ENCODE results near the gene DUSP7. TPM values are rescaled to one million over a fixed set of nuclear protein-coding genes. Genes with fewer than 3 reads are reported as not detected.
"Not testable (repeated sequence)": the region's sequence is repeated elsewhere in the genome, so short reads cannot be mapped to it uniquely, and the experiment has no call there.

DUSP7 gene
- total RNA-seq, 1 experiment from 2014 or later, result 14.0 TPM

DNA sequence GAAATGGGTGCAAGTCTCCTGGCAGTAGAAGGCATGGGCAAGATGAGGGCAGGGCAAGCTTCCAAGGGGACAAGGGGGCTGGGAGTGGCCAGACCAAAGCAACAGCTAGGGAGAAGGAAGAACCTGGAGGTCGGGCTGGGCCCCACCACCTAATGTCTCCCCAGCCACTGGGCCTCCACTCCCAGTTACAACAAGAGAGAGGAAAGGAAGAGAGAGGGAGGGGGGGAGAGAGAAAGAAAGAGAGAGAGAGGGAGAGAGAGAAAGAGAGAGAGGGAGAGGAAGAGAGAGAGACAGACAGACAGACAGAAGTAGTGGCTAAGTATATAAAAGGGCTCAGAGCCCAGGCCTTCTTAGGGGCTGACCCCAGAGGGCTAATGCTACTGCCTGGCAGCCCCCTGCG is 6.9 kb downstream of the DUSP7 start:
- DNase-seq (ENCODE audit: low read depth), result no peak

DNA sequence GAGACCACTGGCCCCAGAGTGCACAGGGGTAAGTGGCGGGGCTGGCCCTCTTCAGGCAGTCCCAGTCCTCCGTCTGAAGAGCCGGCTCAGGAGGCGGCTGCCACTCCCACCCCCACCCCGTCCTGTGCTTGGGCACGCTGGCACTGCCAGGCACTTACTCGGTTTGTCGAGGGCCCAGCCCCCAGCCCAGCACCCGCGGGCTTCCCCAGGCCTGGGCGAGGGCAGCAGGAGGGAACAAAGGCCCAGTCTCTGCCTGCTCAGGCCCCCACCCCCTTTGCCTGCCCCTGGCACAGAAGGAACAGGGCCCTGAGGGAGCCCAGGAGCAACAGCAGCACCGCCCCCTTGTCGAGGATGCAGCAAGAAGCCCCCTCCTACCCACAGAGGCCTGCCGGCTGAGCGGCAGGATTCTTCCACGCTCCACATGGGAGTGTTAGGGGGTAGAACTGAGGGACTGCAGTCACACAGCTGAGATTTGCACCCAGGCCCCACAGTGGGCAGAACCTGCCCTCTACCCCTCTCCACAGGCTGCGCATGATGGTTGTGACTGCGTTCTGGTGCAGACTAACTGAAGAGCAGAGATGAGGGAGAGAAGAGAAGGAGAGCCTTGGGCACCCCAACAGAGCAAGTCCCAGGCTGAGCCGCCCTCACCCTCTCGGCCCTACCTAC is 8.9 kb downstream of the DUSP7 start:
- peak; percentile 69 for DNase-seq (ENCODE audit: low read depth)

DNA sequence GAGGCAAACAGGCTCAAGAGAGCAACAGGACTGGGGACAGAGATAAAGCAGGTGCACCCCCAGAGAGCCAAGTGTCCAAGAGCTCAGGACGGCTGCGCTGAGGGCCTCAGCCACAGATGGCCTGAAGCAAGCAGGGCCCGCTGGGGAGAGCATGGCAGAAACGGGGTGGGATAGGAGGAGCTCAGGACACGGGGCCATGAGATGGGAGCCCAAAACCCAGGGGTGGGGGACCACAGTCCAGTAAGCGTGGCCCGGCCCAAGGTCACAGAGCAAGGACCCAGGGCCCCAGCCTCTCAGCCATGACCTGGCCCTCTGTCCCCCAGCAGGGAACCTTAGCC is 9.5 kb downstream of the DUSP7 start:
- DNase-seq (ENCODE audit: low read depth), result no peak

DNA sequence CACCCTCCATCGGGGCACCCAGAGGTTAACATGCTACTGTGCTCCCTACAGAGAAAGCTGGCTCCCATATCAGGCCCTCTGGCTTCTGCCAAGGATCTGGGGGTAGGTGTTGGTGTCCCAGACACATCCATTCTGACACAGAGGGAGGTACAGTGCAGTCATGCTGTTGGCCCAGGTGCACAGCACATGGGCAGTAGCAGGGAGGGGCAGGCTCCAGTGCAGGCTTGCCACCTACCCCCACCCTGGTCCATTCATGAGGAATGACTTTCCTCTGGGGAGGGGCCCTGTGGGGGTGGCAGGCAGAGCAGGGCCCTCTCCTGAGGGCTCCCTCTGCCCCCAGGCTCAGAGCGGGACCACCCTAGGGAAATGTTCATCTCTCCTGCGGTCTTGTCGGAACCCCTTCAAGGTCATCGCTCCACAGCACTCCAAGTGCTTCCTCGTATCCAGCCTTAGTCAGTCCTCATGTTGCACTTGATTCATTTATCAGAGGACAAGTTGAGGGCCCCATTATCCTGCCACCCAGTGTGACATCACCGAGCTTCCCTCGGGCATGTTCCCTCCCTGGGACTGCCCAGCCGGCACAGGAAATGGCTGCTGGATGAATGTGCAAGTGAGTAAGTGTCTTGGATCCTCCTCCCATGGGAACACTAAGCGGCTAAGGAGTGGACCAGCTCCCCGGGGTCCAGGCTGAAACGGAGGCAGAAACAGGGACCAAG is 10.0 kb downstream of the DUSP7 start:
- DNase-seq (ENCODE audit: low read depth), result peak; percentile 97

DNA sequence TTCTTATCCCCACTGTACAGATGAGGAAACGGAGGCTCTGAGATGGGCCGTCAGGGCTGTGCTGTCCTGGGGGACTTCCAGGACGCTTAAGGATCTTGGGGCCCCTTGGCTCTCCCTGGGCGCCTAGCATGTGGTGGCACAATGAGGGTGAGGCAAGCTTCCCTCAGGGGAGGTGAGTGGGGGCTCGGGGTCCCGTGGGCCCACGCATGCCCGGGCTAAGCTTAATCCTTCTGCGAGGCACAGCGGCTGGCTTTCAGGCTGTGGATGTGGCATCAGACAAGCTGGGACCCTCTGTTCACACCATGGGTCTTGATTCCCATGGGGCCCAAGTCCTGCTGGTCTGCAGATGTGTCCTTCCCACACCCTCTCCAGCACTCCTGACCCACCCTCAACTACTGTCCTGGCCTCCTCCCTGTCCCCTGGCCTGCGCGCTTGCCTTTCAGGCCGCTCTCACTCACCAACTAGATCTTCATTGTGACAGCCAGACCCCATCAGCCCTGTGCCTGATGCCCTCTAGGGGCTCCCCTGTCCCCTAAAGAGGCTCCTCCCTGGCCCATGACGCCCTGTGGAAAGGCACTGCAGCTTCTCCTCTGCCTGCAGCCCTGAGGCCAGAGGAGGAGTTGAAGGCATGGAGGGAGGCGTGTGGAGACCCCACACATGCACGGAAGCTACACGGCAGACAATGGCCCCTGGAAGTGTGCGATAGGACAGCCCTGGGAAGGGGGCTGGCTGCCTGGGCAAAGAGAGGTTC is 11.3 kb downstream of the DUSP7 start:
- DNase-seq (ENCODE audit: low read depth), result no peak

DNA sequence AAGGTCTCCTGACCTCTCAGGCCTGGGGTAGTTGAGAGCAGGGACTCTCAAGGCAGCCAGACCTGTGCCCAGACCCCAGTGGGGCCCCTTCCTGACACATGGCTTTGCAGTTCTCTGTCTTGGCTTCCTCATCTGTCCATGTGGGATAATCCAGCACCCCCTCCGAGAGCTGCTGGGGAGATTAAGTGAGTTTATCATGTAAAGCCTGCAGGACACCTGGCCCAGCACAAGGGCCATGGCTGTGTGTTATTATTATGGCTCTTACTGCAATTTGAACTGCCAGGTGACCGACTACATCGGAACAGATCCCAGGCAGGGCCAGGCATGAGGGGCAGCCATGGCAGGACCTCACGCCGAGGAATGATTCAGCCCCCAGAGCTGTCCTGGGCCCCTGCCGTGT is 12.6 kb downstream of the DUSP7 start:
- no peak for DNase-seq (ENCODE audit: low read depth)

DNA sequence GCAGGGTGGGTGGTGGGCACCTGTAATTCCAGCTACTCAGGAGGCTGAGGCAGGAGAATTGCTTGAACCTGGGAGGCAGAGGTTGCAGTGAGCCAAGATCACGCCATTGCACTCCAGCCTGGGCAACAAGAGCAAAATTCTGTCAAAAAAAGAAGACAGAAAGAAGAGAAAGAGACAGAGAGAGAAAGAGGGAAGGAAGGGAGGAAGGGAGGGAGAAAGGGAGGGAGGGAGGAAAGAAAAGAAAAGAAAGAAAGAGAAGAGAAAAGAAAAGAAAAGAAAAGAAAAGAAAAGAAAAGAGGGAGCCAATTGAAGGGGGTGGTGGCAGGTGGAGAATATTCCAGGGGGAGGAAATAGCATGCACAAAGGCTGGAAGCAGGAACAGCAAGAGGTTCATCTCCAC is 13.3 kb downstream of the DUSP7 start:
- DNase-seq (ENCODE audit: low read depth), result not testable (repeated sequence)

DNA sequence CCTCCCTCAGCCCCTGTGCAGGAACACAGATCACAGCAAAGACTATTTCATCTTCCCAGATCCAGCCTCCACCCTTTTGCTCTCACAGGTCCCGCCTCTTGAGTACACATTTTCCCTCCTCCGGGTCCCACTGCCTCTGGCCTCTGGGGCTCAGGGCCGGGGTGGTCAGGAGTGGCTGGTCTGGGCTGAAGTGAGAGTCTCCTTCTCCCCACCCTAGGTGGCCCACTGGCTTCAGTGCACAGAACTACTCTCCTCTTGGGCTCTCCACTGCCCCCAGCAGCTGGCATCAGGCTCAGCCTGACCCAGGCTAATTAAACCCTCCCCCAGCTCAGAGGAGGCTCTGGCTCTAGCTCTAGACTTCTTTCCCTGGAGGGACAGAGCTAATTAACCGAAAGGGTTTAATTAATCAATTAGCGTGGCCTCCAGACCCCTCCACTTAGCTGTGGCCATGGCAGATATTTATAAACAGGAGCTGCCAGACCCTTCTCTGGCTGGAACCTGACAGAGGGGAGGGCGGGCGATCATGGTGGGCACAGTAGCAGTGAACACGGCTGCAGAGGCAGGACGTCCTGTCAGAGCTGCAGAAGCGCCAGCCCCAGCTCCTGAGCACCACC is 15.1 kb downstream of the DUSP7 start:
- no peak for DNase-seq (ENCODE audit: low read depth)

DNA sequence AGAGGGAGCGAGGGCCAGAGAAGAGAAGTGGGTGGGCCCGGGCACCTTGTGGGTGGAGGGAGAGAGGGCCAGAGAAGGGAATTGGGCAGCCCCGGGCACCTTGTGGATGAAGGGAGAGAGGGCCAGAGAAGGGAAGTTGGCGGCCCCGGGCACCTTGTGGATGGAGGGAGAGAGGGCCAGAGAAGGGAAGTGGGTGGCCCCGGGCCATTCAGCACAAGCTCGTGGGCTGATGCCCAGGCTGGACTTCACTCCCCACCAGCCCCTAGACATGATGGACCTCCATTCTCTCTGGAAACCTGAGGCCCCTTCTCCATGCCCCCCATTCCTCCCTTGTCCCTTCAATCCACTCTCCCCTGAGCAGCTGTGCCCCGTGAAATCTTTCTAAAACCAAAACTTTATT is 15.8 kb downstream of the DUSP7 start:
- DNase-seq (ENCODE audit: low read depth), result no peak

DNA sequence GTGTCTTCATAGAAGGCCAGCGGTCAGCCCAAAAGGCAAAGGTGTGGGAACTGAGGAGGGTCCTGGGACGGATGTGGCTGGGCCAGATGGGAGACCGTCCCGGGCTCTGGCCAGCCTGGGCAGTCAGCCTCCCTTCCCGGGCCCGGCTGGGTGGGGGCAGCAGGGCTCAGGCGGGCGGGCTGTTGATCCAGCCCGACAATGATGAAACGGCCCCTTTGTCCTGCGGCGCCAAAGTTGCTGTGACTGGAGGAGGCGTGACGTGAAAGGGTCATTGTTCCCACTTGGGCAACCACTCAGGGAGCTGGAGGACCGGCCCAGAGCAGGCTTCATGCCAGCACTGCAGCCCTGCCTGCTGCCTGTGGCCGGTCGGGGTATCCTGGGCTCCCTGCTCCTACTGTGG is 16.5 kb downstream of the DUSP7 start:
- DNase-seq (ENCODE audit: low read depth), result no peak

DNA sequence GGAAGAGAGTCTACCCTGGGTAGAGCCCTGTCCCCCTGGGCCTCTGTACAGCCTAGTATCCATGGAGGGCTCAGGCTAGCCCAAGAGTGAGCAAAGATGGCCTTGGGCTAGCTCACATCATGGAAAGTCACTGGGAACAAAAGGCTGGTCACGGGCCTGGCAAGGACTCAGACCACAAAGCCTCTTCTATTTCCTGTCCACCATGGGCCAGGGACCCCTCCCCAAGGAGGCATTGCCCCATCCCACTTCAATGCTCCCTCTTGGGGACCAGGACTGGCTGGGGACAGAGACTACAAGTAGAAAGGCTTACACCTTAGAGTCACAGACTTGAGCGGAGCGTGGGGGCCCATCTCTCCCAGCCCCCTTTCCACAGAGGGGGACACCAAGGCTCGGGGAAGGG is 16.9 kb downstream of the DUSP7 start:
- no peak for DNase-seq (ENCODE audit: low read depth)

DNA sequence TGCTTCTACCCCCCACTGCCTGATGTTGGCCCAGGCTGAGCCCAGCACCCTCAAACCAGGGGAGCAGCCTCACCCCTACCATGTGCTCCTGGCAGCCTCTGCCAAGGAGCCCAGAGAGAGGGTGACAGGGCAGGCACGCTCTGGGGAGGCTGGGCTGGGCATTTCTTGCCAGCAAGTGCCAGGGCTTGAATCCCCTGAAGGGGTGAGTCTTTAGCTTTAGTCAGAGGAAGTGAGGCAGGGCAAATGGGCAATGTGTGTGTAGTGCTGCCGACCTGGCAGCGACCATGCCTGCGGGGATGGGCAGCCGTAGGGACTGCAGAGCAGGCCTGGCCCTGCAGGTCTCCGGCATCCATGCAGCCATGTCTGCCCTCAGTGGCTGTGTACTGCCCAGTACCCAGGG is 18.1 kb downstream of the DUSP7 start:
- peak; percentile 73 for DNase-seq (ENCODE audit: low read depth)

DNA sequence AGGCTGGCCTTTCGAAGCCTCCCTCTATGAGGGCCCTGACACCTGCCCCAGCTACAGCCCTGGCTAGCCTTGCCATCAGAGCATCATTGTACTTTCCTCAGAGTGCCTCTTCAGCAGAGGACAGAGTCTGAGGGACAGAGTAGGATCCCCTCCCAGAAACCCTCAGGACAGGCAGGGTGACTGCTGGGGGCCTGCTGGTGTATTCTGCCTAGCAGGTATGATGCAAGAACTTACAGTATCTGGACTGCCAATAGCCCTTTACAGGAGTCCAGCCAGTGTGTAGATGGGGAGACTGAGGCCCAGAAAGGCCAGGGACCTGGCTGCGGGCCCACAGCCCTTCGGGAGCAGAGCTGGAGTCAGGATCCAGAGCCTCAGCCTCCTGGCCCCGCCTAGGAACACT is 19.1 kb downstream of the DUSP7 start:
- no peak for DNase-seq (ENCODE audit: low read depth)

DNA sequence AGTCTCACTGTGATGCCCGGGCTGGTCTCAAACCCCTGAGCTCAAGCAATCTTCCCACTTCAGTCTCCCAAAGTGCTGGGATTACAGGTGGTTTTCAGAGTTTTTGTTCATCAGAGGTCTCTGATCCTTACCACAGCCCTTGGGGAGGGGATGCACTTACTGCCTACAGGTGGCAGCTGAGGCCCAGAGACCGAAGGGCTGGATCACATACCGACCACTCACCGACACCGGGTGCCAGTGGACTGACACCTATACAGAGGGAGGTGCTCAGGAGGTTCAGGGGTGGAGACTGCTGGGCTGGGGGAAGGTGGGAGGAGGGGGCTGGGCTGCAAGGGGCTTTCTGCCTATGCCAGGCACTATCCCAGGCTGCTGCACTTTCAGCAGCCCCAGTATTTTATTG is 19.5 kb downstream of the DUSP7 start:
- no peak for DNase-seq (ENCODE audit: low read depth)

DNA sequence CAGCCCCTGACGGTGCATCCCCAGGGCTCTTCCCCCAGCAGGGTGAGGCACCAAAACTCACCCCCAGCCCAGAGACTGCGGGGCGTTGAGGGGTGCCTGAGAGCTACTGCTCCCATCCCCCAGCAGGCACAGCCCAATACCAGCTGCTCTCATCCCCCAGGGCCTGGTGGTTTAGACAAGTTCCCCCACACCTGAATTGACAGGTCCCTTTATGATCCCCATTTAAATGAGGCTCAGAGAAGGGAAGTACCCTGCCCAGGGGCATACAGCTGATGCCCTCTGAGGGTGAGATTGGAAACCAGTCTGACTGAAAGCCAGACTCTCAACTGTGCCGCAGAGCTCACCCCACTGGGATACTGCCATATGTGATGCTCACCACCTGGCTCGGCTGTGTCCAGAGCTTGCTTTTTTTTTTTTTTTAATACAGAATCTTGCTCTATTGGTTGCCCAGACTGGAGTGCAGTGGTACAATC is 20.1 kb downstream of the DUSP7 start:
- DNase-seq (ENCODE audit: low read depth), result no peak

DNA sequence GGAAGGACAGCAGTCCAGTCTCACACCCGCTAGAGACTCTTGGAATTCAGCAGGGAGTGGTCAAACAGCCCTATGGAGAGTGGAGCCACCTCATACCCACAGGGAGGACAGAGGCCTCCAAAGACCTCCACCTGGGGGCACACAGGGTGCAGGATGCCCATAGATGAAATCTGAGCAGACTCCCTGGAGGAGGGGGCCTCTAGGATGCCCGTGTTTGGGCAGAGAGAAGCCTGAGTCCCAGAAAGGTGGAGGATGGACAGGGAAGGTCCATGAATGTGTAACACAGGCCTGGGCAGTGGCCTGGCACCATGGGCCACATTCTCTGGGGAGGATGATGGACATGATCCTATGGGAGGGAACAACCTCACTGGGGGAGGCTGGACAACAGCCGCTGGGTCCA is 21.7 kb downstream of the DUSP7 start:
- no peak for DNase-seq (ENCODE audit: low read depth)

DNA sequence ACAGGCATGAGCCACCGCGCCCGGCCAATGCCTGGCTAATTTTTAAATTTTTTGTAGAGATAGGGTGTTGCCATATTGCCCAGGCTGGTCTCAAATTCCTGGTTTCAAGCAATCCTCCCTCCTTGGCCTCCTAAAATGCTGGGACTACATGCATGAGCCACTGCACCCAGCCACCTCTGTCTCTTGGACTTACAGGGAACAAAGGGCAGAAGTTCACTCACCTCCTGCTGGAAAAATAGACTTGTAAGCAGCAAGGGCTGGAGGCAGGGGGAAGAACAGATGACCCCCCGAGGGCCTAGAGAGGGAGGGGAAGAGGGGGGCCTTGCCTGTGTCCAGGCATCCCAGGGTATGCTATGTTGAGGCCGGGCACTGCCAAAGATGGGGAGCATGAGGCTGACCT is 22.2 kb downstream of the DUSP7 start:
- no peak for DNase-seq (ENCODE audit: low read depth)

DNA sequence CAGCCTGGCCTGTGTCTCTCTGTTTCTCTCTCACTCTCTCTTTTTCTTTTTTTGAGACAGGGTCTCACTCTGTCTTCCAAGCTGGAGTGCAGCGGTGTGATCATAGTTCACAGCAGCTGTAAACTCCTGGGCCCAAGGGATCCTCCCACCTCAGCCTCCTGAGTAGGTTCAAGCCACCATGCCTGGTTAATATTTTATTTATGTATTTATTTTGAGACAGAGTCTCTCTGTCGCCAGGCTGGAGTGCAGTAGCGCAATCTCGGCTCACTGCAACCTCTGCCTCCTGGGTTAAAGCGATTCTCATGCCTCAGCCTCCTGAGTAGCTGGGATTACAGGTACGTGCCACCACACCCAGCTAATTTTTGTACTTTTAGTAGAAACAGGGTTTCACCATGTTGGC is 22.6 kb downstream of the DUSP7 start:
- DNase-seq (ENCODE audit: low read depth), result not testable (repeated sequence)

DNA sequence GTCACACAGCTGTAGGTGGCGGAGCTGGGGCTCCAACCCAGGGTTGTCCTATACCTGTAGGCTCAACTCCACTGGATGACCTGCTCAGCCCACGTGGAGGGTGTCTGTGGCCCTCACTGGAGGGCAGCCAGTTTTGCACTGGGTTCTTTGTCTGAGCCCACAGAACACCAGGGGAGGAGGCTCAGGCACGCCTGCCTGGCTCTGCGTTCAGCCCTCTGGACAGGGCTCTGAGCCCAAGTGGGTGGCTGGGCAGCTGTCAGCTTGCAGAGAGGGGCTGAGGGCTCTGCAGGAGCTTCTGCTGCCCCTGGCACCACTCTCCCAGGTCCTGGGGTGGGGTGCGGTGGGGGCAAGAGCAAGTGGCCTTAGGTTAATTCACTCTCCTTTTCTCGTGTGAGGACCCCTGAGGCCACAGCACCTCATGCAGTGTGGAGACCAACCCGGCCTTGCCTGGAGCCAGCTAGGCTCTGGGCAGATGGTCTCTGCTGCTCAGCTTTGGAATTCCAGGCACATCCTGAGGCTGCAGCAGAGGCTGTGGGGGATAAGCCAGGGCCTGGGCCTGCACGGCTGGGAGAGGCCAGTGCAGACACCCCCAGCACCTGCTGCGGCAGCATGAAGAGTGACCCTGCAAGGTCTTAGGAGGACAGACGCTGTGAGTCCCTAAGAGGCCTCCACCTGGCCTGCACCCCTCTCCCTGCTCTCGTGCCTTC is 23.5 kb downstream of the DUSP7 start:
- no peak for DNase-seq (ENCODE audit: low read depth)

DNA sequence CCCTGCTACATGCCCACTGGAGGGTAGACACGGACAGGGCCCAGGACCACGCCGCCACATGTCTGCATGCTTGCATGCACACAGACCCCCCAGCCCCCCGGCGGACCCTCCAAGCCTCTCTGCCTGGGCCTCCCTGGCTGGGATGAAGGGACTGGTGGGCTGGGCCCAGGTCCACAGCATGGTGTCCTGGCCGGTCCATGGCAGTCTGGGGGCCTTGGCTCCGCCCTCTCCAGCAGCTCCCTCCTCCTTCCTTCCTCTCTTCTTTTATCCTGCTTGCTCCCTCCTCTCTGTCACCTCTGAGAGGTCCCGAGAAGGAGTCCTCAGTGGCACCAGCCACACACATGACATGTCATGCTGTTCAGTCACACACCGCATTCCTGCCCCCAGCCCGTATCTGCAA is 24.5 kb downstream of the DUSP7 start:
- DNase-seq (ENCODE audit: low read depth), result no peak

DNA sequence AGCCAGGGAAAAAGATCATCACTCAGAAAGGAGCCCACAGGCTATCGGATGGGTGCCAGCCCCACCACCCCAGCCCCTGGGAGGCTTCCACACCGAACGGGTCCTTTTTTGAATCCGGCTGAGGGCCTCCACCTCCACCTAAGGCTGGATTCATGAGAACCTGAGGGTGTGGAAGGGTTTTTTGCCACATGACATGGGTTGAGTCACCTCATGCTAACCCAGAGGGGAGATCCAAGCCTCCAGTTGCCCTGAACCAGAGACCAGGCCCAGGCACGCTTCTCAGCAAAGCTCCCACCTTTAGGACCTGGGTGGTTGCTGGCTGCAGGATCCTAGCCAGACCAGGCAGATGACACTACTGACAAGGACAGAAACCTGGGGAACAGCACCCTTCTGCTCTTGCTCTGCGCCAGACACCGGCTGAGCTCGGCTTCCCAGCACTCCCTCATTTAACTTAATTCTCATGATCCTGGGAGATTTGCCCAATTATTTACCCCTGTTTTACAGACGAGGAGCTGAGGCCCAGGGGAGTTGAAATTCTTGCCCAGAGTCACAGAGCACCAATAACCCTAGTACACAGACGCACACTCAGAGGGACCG is 25.6 kb downstream of the DUSP7 start:
- DNase-seq (ENCODE audit: low read depth), result no peak

DNA sequence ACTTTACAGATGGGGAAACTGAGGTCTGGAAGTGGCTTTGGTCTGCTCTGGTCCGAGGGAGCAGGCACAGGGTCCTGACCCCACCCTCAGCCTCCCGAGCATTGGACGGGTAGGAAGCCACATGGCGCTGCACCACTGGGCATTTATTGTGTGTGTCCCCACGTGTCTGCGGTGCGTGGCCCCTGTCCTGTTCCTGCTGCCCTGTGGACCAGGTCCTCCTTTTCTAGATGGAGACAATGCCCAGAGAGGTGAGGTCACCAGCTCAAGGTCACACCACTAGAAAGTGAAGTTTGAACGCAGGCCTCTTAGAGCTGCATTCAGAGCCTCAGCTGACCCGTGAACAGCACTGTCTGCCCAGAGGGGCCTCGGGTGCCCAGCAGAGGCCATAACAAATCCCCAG is 26.8 kb downstream of the DUSP7 start:
- DNase-seq (ENCODE audit: low read depth), result no peak
